Transverse colon (tissue), 4 donors: Measurements from ENCODE around the gene C11orf42. TPM values are rescaled to one million over a fixed set of nuclear protein-coding genes. Genes with fewer than 3 reads are reported as not detected.

Experiments used
- DNase-seq: peaks from one replicate; pipeline ENCODE4 v3.0.0-alpha.2; 2019
- H3K27ac ChIP-seq, 4 donors: fragments of 200-600 bp; sonication (generic); 2 replicates each; pipeline ENCODE4 v1.5.1; 2016 to 2018; ENCODE audit warnings: inconsistent platforms in 4 of 4
- H3K27me3 ChIP-seq: fragments of 200-600 bp; sonication (generic); 2 replicates; pipeline ENCODE4 v1.5.1; 2017; ENCODE audit warnings: inconsistent platforms
- H3K36me3 ChIP-seq, 4 donors: fragments of 200-600 bp; sonication (generic); 2 replicates each; pipeline ENCODE4 v1.5.1; 2017 to 2019; ENCODE audit warnings: inconsistent platforms in 4 of 4
- H3K4me1 ChIP-seq, 4 donors: fragments of 200-600 bp; sonication (generic); 2 replicates each; pipeline ENCODE4 v1.5.1; 2017 to 2020; ENCODE audit warnings: inconsistent platforms in 4 of 4
- H3K4me3 ChIP-seq, 4 donors: fragments of 200-600 bp; sonication (generic); 1 replicate in 1 of 4; 2 replicates in 3 of 4; pipeline versions ENCODE4 v1.5.1 to v1.6.1; 2017 to 2019; ENCODE audit warnings: inconsistent platforms in 4 of 4
- H3K9me3 ChIP-seq, 2 donors: fragments of 200-600 bp; sonication (generic); 2 replicates each; pipeline ENCODE4 v1.5.1; 2017 to 2019; ENCODE audit warnings: inconsistent platforms in 2 of 2
- EP300 ChIP-seq: sonication (generic); formaldehyde crosslinking; IDR thresholded peaks from one replicate; pipeline ENCODE4 v1.6.1; 2017; ENCODE audit warnings: antibody characterized with exemption, low read depth
- POLR2A ChIP-seq: fragments of 450-650 bp; IDR thresholded peaks from one replicate; pipeline ENCODE4 v1.6.1; 2016; ENCODE audit warnings: antibody characterized with exemption, mild to moderate bottlenecking, moderate library complexity
- POLR2AphosphoS5 ChIP-seq, 3 donors: sonication (generic); formaldehyde crosslinking; IDR thresholded peaks; one replicate each; pipeline ENCODE4 v1.6.1; 2016; ENCODE audit warnings: antibody characterized with exemption in 3 of 3
- WGBS, 2 donors: methylation state at CpG; one replicate each; pipeline ENCODE4 v1.1.5; 2018; ENCODE audit warnings: low coverage in 1 of 2; 5-methylcytosine and 5-hydroxymethylcytosine counted together
- in situ Hi-C, 4 donors: fragments of 200-750 bp; cut with MboI; loops; one replicate each; pipeline versions ENCODE4 v1.15.0 to v1.15.1; 2017; ENCODE audit warnings: low sequenced_read_pairs in 3 of 4, low pct_ligation_motif_present in 1 of 4, low pct_unique_long_range_greater_than_20kb in 1 of 4
- intact Hi-C: fragments of 100-400 bp; cut with DNase I; formaldehyde crosslinking; loops from one replicate; pipeline ENCODE4 v1.15.1; 2023; ENCODE audit warnings: low total_unique reads
- total RNA-seq, 4 donors: library from RNA; depleted of rRNA; stranded (reverse); fragments of >200 nt; gene quantifications; one replicate each; pipeline ENCODE4 v1.1.0, GENCODE V29; 2016
- TF ChIP-seq, protein P1 (sequence below), 5 experiments: fragments of 200-600 bp in 3 of 5; fragments of 450-650 bp in 2 of 5; sonication (generic) in 3 of 5; IDR thresholded peaks; 1 replicate in 2 of 5; 2 replicates in 3 of 5; pipeline ENCODE4 v1.5.1; 2016 to 2017; ENCODE audit warnings: antibody characterized with exemption in 5 of 5, inconsistent platforms in 3 of 5, mild to moderate bottlenecking in 2 of 5, moderate library complexity in 1 of 5

Gene C11orf42, protein sequence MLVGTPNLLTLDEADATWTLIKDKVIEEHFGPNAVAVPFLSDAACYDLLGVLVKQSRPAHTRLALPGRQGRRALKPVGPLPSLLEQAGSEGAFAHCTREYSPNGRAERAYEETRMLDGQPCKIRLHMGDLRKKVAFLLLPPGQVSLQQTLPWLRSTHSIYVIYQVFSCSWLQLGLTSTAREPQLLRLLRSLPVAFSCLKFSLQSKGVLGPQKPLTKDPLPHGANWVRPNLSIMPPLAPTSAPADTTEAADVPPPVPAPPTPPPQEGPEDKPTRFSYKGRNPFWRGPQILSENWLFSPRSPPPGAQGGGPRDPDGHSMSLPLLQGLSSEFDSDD
- total RNA-seq = not detected

- intact Hi-C loops = no loop called here
- TF ChIP-seq EP300 (no peak), POLR2A (no peak), POLR2AphosphoS5 (IDR thresholded peaks at IDR 0.05) (no peak)
- TF ChIP-seq, protein P1, sequence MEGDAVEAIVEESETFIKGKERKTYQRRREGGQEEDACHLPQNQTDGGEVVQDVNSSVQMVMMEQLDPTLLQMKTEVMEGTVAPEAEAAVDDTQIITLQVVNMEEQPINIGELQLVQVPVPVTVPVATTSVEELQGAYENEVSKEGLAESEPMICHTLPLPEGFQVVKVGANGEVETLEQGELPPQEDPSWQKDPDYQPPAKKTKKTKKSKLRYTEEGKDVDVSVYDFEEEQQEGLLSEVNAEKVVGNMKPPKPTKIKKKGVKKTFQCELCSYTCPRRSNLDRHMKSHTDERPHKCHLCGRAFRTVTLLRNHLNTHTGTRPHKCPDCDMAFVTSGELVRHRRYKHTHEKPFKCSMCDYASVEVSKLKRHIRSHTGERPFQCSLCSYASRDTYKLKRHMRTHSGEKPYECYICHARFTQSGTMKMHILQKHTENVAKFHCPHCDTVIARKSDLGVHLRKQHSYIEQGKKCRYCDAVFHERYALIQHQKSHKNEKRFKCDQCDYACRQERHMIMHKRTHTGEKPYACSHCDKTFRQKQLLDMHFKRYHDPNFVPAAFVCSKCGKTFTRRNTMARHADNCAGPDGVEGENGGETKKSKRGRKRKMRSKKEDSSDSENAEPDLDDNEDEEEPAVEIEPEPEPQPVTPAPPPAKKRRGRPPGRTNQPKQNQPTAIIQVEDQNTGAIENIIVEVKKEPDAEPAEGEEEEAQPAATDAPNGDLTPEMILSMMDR (IDR thresholded peaks at IDR 0.05) = no peak
- no peak for DNase-seq
- Histone ChIP-seq H3K9me3 (no peaks in the 10 kb centered on the region), H3K36me3 (peaks cover 0 to 27% (median 4%) of the 10 kb centered on the region in 4 donors), H3K4me3 (no peak within 1 kb of the TSS), H3K27me3 (no peaks in the 10 kb centered on the region), H3K27ac (no peak within 1 kb of the TSS), H3K4me1 (no peaks in the 10 kb centered on the region)
- WGBS, 2 donors = 89% methylated on average over 1 of the region's 1 CpG; no CpG with 5 or more reads in 1 of the 2 donors
- in situ Hi-C loops = no loop called here
These were observed at the start of gene C11orf42 for GRCh38 chr11:6205366-6205765. Gene C11orf42 (plus strand): TSS chr11:6205557. CDS start chr11:6205616, 59 bp downstream.

- TF ChIP-seq EP300 (no peak), POLR2A (no peak), POLR2AphosphoS5 (IDR thresholded peaks at IDR 0.05) (no peak)
- TF ChIP-seq, protein P1 (IDR thresholded peaks at IDR 0.05) = no peak
- H3K27me3 ChIP-seq = no peaks in the 10 kb centered on the region
- no peak overlapping the region for H3K4me3 ChIP-seq
- no peak overlapping the region for H3K27ac ChIP-seq
- no peaks in the 10 kb centered on the region for H3K4me1 ChIP-seq
- H3K9me3 ChIP-seq = no peaks in the 10 kb centered on the region
- in situ Hi-C loops = no loop called here
- intact Hi-C loops = no loop called here
- WGBS, 2 donors = 40 to 84% methylated on average over 2 to 7 of the region's 7 CpGs
- no peaks in the 10 kb centered on the region for H3K36me3 ChIP-seq
- DNase-seq = no peak
These were observed 48.6 kb upstream of the C11orf42 start for GRCh38 chr11:6156628-6157359.

GRCh38 chr11:6170226-6170625 is 35.1 kb upstream of the C11orf42 start, which contains the start of gene OR52B2:
Gene OR52B2 (minus strand): TSS chr11:6170326. CDS start chr11:6170326, 0 bp downstream.
- intact Hi-C loops = no loop called here
- Histone ChIP-seq H3K4me1 (no peaks in the 10 kb centered on the region), H3K4me3 (no peak within 1 kb of the TSS), H3K9me3 (peaks cover under 1 to 2% of the 10 kb centered on the region in 2 donors), H3K27ac (no peak within 1 kb of the TSS), H3K27me3 (no peaks in the 10 kb centered on the region), H3K36me3 (no peaks in the 10 kb centered on the region)
- TF ChIP-seq POLR2AphosphoS5 (IDR thresholded peaks at IDR 0.05) (no peak), EP300 (no peak), POLR2A (no peak)
- TF ChIP-seq, protein P1 (IDR thresholded peaks at IDR 0.05) = no peak
- WGBS, 2 donors = 57 to 58% methylated on average over 1 of the region's 1 CpG
- in situ Hi-C loops = no loop called here
- DNase-seq = no peak

DNA sequence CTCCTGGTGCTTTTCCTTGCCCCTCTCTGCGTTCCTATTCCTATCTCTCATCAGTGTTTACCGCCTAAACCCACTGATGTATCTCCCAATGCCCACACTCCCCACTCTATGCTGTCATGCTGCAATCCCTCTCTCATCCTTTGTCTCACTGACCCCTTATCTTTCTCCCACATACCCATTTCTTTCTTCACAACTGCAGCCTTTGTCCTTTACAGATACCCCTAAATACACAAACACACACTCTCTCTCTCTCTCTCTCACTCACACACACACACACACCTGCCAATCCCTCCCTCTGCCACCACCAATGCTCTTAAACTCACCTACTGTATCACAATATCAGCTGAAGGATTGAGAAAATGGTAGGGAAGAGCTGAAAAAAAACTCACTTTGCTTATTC is 29.9 kb upstream of the C11orf42 start:
- intact Hi-C loops (no loop called here), in situ Hi-C loops (no loop called here)
- H3K9me3 ChIP-seq = no peaks in the 10 kb centered on the region
- no peaks in the 10 kb centered on the region for H3K36me3 ChIP-seq
- TF ChIP-seq POLR2AphosphoS5 (IDR thresholded peaks at IDR 0.05) = no peak
- TF ChIP-seq POLR2A = no peak
- TF ChIP-seq, protein P1 (IDR thresholded peaks at IDR 0.05) = no peak
- TF ChIP-seq EP300 = no peak
- H3K4me3 ChIP-seq = no peak overlapping the region
- DNase-seq = no peak
- WGBS, 2 donors = 56 to 75% methylated on average over 2 of the region's 2 CpGs
- H3K27me3 ChIP-seq = no peaks in the 10 kb centered on the region
- no peak overlapping the region for H3K27ac ChIP-seq
- H3K4me1 ChIP-seq = no peaks in the 10 kb centered on the region
